ENCODE data around the gene CD99L2. TPM values are rescaled to one million over a fixed set of nuclear protein-coding genes. Genes with fewer than 3 reads are reported as not detected.

The CD99L2 gene
- total and polyA plus RNA-seq, 2 of the 8 experiments (the other 6 are each of a cell fraction or from before 2014, with no cell fraction given), result 8.0 to 8.5 TPM

- H3K4me2 ChIP-seq (ENCODE audit: insufficient read depth in 1 of 2, low read depth in 2 of 2, low read length in 2 of 2), result no peak overlapping the region
- TF ChIP-seq TAF7 (optimal IDR thresholded peaks at IDR 0.05; ENCODE audit: borderline replicate concordance, low read depth, low read length) (no peak), BCL11A (IDR thresholded peaks at IDR 0.05; ENCODE audit: low read depth in 2 of 2, low read length in 2 of 2) (no peak), RNF2 (IDR thresholded peaks at IDR 0.05; ENCODE audit: borderline replicate concordance, low read depth, low read length, missing control alignments, poor library complexity, severe bottlenecking) (no peak), ZNF274 (IDR thresholded peaks at IDR 0.05; ENCODE audit: borderline replicate concordance, extremely low read depth, low read length) (no peak)
- no peak overlapping the region for H4K8ac ChIP-seq (ENCODE audit: extremely low read depth, insufficient read depth, low read length)
- DNase-seq (ENCODE audit: low read depth in 1 of 2, low spot score in 2 of 2) (no peak), FAIRE-seq (no peak)
- WGBS, 2 experiments (ENCODE audit: extremely low coverage in 1 of 2, insufficient coverage in 1 of 2, insufficient read length in 1 of 2, insufficient replicate concordance in 2 of 2, low coverage in 1 of 2, low lambda C conversion rate in 2 of 2, missing lambda C conversion rate in 1 of 2), result 88% methylated on average over 5 of the region's 5 CpGs; no CpG with 5 or more reads in 1 of the 2 experiments
- H3K4ac ChIP-seq (replicated peaks; ENCODE audit: insufficient read length, low read depth, low read length), result no peak overlapping the region
- H3K36me3 ChIP-seq (ENCODE audit: control insufficient read depth in 2 of 4, insufficient read depth in 4 of 4, low read length in 3 of 4), result peaks cover 0 to 13% (median 4%) of the 10 kb centered on the region in 4 experiments; a peak in 6 of 8 replicates
- no peak overlapping the region for H3K27ac ChIP-seq (ENCODE audit: low read depth, low read length)
- no peak overlapping the region for H2AK5ac ChIP-seq (ENCODE audit: low read depth, low read length)
- H3K9me3 ChIP-seq (ENCODE audit: insufficient read depth in 2 of 2, low read depth in 1 of 2, low read length in 1 of 2), result no peaks in the 10 kb centered on the region
- H4K20me1 ChIP-seq (replicated peaks in 1 of 2; ENCODE audit: control insufficient read depth in 1 of 2, insufficient read depth in 2 of 2, low read length in 2 of 2), result no peaks in the 10 kb centered on the region
- no peak overlapping the region for H2BK20ac ChIP-seq (ENCODE audit: low read length)
- POLR2A ChIA-PET (ENCODE audit: partially characterized antibody), result no interaction called here
- H3K23me2 ChIP-seq (ENCODE audit: low read depth, low read length), result no peaks in the 10 kb centered on the region
- no peak overlapping the region for H2BK5ac ChIP-seq (ENCODE audit: low read depth, low read length)
- no peak overlapping the region for H3K56ac ChIP-seq (replicated peaks; ENCODE audit: insufficient read length, low read depth, low read length)
- no peak overlapping the region for H4K91ac ChIP-seq (replicated peaks; ENCODE audit: insufficient read length, low read length)
- H2BK120ac ChIP-seq (replicated peaks; ENCODE audit: low read depth, low read length), result no peak overlapping the region
- H3K79me2 ChIP-seq (ENCODE audit: control insufficient read depth in 1 of 2, insufficient read depth in 2 of 2, low read length in 2 of 2), result no peaks in the 10 kb centered on the region
- no peaks in the 10 kb centered on the region for H3K4me1 ChIP-seq (replicated peaks in 1 of 4; ENCODE audit: control insufficient read depth in 3 of 4, insufficient read depth in 4 of 4, low read length in 3 of 4)
- H3K9ac ChIP-seq (replicated peaks in 1 of 4; ENCODE audit: extremely low read depth in 1 of 4, low read depth in 3 of 4, low read length in 3 of 4), result no peak overlapping the region
- no peak overlapping the region for H3K23ac ChIP-seq (ENCODE audit: insufficient read length)
- H2BK15ac ChIP-seq (ENCODE audit: low read length), result no peak overlapping the region
- no peak overlapping the region for H3K14ac ChIP-seq (ENCODE audit: insufficient read length)
- no peak overlapping the region for H3K18ac ChIP-seq (ENCODE audit: extremely low read depth, low read length)
- H3K4me3 ChIP-seq (ENCODE audit: extremely low read depth in 1 of 4, insufficient read depth in 2 of 4, low read depth in 3 of 4, low read length in 4 of 4), result no peak overlapping the region
- H2AFZ ChIP-seq (ENCODE audit: low read length), result no peak overlapping the region
- CTCF ChIA-PET (ENCODE audit: partially characterized antibody), result no interaction called here
- no peaks in the 10 kb centered on the region for H3K27me3 ChIP-seq (replicated peaks in 1 of 4; ENCODE audit: control insufficient read depth in 3 of 4, extremely low read depth in 1 of 4, insufficient read depth in 3 of 4, low read length in 3 of 4)
- H4K5ac ChIP-seq (ENCODE audit: insufficient read length, low read depth, low read length), result no peak overlapping the region
- H2BK12ac ChIP-seq (ENCODE audit: low read depth, low read length), result no peak overlapping the region
- no peaks in the 10 kb centered on the region for H3K79me1 ChIP-seq (ENCODE audit: low read depth, low read length)
Measured at GRCh38 chrX:150792949-150793527, 105.4 kb downstream of the CD99L2 start.
